ENCODE results near the gene KCNAB1.

The KCNAB1 gene

DNA sequence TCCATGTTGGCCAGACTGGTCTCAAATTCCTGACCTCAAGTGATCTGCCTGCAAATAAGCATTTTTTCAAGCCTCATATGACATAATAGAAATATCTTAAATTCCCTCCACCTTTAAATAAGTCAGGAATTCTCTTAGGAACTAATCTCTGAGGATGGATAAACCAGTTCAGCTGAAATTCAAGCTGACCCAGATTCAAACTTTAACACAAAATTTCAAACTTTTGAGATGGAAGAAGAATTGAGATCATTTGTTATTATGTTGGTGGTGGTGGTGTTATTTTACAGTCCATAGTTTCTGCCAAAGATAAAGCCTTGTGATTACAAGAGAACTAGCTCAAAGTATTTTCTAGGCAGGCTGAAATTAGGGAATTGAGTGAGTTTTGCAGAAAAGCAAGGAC, 349.1 kb downstream of the KCNAB1 start:
- no peak for DNase-seq

GRCh38 chr3:156471431-156471830, 351.1 kb downstream of the KCNAB1 start:
- no peak for DNase-seq

- DNase-seq = no peak
Observed at GRCh38 chr3:156472150-156472549, 351.8 kb downstream of the KCNAB1 start.

GRCh38 chr3:156472684-156473083, 352.3 kb downstream of the KCNAB1 start:
- no peak for DNase-seq

- DNase-seq = no peak
Observed at GRCh38 chr3:156473341-156473740, 353.0 kb downstream of the KCNAB1 start.

DNA sequence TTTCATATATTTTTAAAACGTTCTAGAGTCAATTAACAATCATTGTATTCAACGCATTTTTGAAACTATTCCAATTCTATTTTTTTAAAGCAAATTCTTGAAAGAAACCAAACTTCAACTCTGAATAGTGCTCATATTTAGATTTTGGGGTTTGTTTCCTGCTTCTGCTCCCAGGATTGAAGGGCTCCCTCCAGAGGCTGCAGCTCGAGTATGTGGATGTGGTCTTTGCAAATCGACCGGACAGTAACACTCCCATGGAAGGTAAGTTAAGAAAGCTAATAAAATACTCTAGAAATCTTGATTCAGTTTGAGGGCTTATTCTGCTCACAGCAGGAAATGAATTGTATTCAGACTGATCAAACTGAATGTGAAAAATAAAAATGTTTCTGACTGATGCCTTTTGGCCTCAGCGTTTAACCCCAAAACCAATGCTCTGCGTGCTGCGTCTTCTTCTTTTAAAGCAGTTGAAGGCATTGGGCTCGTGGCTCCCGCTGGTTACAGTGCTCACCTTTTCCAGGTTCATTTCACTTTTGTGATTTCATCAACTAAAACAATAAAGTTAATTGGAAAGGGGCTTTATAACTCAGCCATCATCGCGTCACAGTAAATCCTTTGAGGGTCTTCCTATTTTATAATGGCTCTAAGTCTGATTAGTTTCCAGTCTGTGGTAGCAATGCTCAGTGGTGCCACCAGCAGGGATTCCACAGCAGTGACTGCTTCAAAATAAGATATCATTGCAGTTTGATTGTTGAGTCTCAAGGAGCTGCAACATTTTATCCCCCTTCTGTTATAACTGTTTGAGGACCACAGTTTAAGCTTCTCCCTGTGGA, 354.4 kb downstream of the KCNAB1 start:
- DNase-seq = peak; percentile 28

DNA sequence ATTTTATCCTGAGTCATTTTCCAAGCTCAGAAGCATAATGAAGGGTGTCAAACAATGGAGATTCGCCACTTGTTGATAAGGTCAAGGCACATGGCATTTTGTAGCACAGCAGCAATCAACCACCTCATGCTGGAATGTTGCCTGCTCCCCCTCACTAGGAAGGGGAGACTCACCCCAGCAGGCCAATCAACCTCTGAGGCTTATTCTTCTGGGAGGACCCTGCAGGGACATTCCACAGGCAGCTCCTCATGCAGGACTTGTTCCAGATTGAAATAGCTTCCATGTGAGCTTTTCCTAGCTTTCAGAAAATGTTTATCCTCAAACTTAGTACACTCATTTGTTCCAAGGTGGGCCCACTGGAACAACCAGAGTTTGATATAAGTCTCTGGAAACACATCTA, 356.9 kb downstream of the KCNAB1 start:
- DNase-seq = no peak

GRCh38 chr3:156478891-156479290, 358.5 kb downstream of the KCNAB1 start:
- DNase-seq = no peak

DNA sequence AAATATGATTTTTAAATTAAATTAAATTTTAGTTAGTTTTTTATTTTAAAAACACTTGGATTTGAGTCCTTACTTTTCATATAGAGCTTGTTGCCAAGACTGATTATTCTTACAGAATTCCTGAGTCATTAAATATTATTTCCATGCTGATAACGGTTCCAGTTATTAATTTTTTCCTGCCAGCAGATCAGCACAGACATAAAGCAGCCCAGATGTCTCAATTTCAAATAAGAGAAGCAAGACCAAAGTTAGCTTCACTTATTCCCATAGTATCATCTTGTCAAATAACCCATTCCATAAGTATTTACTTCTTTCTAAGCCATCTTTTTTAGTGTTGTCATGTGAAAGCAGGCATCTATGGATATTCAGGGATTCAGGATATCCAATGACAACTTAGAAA, 359.2 kb downstream of the KCNAB1 start:
- DNase-seq = no peak

- DNase-seq = no peak
Observed at GRCh38 chr3:156480949-156481348, 360.6 kb downstream of the KCNAB1 start.

- no peak for DNase-seq
Observed at GRCh38 chr3:156483002-156483401, 362.6 kb downstream of the KCNAB1 start.

GRCh38 chr3:156483426-156483825, 363.0 kb downstream of the KCNAB1 start:
- peak; percentile 23 for DNase-seq

DNA sequence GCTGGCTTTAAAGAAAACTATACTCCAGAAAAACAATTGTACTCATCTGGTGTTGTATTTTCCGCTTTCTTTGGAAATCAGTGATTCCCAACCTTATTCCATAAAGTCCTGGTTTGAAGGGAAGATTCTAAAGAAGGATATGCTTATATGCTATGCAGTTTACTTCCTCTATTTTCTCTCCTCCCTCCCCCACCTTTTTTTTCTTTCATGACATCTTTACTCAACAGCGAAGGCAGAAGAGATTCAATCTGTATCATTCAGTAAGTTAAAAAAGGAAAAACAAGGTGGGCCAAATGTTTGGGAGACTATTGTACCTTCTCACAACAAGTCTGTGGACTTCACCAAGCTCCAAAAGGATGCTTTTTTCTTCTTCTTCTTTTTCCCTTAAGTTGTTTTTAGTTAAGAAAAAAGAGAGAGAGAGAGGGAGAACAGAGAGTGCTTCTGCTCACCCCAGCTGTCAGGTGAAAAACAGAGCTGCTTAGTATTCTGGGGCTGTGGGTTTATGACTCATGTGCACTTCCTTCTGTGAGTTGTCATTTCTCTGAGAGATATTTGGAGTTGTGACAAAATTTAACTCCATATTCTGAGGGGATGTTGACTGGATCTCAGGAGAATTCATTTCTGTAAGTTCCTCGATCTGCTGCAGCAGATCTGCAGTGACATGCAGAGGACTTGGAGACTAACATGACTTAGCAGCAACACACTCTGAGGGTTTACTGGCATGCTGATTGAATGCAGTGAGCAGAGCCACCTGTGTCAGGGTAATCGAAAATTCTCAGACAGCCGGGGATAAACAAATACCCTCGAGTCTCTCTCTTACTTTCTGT, 363.8 kb downstream of the KCNAB1 start:
- peak; percentile 48 for DNase-seq

DNA sequence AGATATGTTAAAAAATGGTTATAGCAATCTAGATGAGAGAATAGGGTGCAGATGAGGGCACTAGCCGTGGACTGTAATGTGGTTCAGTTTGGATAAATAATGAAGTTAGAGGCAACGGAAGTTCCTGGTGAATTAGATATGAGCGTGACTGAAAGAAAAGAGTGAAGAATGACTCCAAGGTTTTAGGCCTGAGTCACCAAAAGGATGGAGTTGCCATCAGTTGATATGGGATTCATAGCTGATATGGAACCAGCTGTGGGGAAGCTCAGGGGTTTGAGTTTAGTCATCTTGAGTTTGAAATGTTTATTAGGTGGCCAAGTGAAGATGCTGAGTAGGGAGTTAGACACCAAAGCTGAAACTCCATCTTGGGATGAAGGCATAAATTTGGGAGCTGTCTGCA, 368.4 kb downstream of the KCNAB1 start:
- DNase-seq = no peak

DNA sequence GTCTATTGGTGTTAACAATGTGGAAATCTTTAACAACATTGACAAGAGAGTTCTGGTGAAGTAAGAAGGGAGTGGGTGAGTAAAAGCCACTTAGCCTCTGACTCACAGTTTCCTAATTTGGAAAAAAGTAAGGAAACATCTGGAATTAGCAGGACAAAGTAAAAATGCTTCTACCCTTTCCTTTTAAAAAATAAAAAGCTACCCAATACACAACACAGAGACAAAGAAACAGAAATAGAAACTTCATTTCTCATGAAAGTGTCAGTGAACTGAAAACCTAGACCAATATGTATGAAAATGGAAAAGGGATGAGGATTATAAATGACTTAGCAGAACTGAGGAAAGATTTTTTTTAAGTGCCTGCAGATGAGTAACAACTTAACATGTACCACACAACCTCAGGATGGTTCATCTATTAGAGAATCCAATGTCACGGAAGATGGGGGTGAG, 369.1 kb downstream of the KCNAB1 start:
- no peak for DNase-seq

DNA sequence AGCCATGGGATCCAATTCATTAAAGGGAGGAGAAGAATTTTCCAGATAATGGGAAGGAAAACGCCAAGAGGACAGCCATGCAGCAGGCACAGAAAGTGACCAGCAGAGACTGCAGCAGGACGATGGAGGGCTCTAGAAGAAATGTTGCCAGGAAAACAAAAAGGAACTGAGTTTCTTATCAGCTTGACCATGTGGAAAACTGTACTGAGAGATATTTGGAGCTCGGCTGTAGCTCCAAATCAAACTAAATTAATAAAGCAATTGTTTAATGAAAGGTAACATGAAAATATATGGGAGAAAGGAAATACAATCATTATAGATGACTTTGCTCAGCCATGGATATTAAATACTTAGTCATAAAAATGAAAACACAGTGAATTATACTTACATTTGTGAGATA, 370.8 kb downstream of the KCNAB1 start:
- no peak for DNase-seq

GRCh38 chr3:156492801-156493261, 372.5 kb downstream of the KCNAB1 start:
- no peak for DNase-seq

DNA sequence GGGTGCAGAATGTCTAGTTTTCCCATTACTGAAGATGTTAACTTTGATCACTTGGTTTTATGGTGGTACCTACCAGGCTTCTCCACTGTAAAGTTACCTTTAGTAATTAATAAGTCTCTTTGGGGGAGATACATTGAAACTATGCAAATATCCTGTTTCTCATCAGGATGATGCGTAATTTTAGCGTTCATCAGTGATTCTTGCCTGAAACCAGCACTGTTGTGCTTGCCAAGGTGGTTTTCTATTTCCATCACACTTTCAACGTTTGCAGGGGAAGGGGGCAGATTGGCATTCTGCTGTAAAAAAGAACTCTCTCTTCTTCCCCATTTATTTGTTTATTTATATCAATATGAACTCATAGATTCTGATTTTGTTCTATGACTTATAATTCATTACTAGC, 373.5 kb downstream of the KCNAB1 start:
- DNase-seq = no peak

DNA sequence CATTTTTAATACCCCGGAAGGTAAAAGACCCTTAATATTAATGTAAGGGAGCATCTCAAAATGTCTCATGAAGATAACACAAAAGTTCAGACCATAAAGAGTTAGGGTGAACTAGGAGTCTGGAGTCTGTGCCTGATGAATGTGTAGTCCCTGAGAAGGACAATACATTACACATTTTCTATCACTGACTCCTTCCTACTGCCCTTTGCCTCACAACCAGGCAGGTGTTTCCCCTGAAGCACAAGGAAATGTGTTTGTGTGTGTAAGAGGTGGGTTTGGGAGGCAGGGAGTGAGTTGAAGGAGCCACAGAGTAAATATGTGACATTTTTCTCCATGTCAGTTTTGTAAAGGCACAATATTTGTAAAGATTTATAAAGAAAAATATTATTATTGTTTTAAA, 375.4 kb downstream of the KCNAB1 start:
- no peak for DNase-seq

GRCh38 chr3:156497326-156497725, 376.9 kb downstream of the KCNAB1 start:
- no peak for DNase-seq

DNA sequence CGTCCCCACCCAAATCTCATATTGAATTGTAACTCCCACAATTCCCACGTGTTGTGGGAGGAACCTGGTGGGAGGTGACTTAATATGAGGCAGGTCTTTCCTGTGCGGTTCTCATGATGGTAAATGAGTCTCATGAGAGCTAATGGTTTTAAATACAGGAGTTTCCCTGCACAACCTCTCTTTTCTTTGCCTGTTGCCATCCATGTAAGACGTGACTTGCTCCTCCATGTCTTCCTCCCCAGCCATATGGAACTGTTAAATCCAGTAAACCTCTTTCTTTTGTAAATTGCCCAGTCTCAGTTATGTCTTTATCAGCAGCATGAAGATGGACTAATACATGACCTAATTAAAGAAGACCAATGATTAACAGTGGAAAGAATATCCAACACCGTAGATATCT, 377.9 kb downstream of the KCNAB1 start:
- no peak for DNase-seq

DNA sequence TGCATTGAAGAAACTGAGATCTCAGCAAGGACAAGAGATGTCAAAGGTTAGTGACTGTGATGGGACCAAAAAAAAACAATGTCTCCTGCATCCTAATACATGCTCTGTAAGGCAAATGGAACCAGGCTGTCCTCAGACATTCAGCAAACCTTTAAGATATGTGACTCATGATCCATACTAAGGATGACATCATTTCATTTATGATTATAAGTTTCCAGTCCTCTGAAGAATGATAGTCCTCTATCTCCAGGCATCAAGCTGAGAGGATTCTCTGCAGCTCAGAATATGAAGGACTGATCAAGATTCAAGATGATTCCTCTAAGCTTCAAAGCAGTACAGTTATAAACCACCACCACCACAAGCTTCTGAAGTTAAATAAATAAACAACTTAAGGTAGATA, 386.9 kb downstream of the KCNAB1 start:
- no peak for DNase-seq

DNA sequence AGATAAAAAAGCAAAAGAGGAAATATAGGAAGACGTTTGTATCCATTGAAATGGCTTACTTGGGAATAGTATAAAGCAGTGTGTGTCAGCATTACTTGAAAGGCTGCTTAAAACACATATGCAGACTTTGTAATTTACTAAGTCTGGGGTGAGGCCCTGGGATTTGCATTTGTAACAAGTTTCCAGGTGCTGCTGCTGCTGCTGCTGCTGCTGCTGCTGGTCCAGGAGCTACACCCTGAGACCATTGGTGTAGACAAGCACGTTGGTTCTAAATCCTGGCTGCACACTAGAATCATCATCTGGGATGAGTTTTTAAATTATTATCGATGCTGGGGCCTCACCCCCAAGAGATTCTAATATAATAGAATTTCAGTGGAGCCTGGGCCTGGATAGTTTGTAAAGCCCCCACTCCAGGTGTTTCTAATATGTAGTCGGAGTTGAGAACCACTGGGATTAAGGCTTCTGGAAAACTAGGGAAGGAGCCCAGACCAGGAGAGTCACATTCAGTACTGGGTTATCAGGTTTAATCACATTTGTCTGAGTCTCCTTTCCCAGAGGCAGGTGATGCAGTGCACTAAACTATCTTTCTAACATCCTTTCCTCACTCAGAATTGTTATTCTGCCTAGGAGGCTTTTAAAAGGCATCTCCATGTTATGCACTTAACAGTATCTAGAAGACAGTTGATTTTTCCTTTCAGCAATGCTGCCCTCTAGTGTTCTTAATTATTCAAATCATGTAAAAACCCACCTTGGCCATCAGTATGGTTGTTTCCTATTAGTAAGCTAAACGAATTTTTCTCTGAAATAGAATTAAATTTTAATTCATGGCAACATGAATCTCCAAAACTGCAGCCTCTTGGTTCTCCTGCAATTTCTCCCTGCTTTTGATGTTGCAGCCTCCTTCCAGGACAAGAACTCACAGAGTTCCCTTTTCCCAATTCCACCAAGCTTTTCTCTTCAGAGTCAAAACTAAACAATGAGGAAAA, 389.1 kb downstream of the KCNAB1 start:
- DNase-seq = peak; percentile 85
